GM12878 (cell line): Measurements from ENCODE around the gene CD86. TPM values are rescaled to one million over a fixed set of nuclear protein-coding genes. Genes with fewer than 3 reads are reported as not detected.

Experiments
- ATAC-seq: fragments of 200-7000 bp; cut with Tn5 transposase; 3 replicates; pipeline ENCODE4 v1.9.1; 2020; ENCODE audit warnings: mild to moderate bottlenecking, moderate library complexity
- BruUV-seq: library from RNA; stranded (reverse); fragments of 400-500 nt; replicated peaks from 2 replicates; lab custom pipeline; 2021; lab: Mats Ljungman, UMichigan
- CTCF ChIA-PET: fragments of 300-600 bp; sonication (Branson Sonifier 250); formaldehyde crosslinking; extraction: SDS; loops from one replicate; lab custom pipeline; 2021; ENCODE audit warnings: inconsistent platforms; lab: Yijun Ruan, JAX
- POLR2A ChIA-PET: fragments of 350-600 bp; formaldehyde crosslinking; extraction: SDS; loops from one replicate; lab custom pipeline; 2021; ENCODE audit warnings: inconsistent platforms; lab: Charles Lee
- RAD21 ChIA-PET: fragments of 300-600 bp; sonication (Branson Sonifier 250); formaldehyde crosslinking; loops from one replicate; lab custom pipeline; 2023; ENCODE audit warnings: antibody characterized with exemption; ENCODE audit not compliant: unreplicated experiment; lab: Charles Lee
- SMC1A ChIA-PET: fragments of 300-600 bp; sonication (Branson Sonifier 250); formaldehyde crosslinking; loops from one replicate; lab custom pipeline; 2023; ENCODE audit not compliant: unreplicated experiment, uncharacterized antibody; lab: Charles Lee
- DNase-seq: peaks from one replicate; pipeline ENCODE4 v3.0.0-alpha.2; 2011; ENCODE audit warnings: low read depth, low spot score
- FAIRE-seq: peaks from 3 replicates; lab custom pipeline; 2011; peaks lifted over from hg19 to GRCh38; lab: Jason Lieb, UNC
- H2AFZ ChIP-seq: 2 replicates; pipeline ENCODE4 v1.6.0; 2011; ENCODE audit warnings: low read depth, low read length, control low read depth; ENCODE audit not compliant: control insufficient read depth
- H3K27ac ChIP-seq: 2 replicates; pipeline ENCODE4 v1.5.1; 2011; ENCODE audit warnings: control low read depth; ENCODE audit not compliant: control insufficient read depth, insufficient read depth
- H3K27me3 ChIP-seq, 2 experiments: replicated peaks in 1 of 2; 2 replicates each; pipeline versions ENCODE4 v1.6.0 to v1.6.1; 2011; ENCODE audit warnings: low read length in 1 of 2; ENCODE audit not compliant: control insufficient read depth in 2 of 2, insufficient read depth in 2 of 2
- H3K36me3 ChIP-seq, 2 experiments: 2 replicates each; pipeline ENCODE4 v1.5.1; 2011; ENCODE audit warnings: low read length in 1 of 2; ENCODE audit not compliant: control insufficient read depth in 2 of 2, insufficient read depth in 2 of 2
- H3K4me1 ChIP-seq: 2 replicates; pipeline ENCODE4 v1.6.1; 2011; ENCODE audit warnings: mild to moderate bottlenecking, low read length, moderate library complexity, mixed read lengths; ENCODE audit not compliant: control insufficient read depth, insufficient read depth
- H3K4me2 ChIP-seq: 2 replicates; pipeline ENCODE4 v1.6.0; 2011; ENCODE audit warnings: control low read depth; ENCODE audit not compliant: control insufficient read depth, insufficient read depth
- H3K4me3 ChIP-seq: fragments of 200-600 bp; sonication (generic); 2 replicates; pipeline ENCODE4 v1.5.1; 2016
- H3K79me2 ChIP-seq: 2 replicates; pipeline ENCODE4 v1.6.0; 2011; ENCODE audit warnings: low read length; ENCODE audit not compliant: control insufficient read depth, insufficient read depth
- H3K9ac ChIP-seq: 2 replicates; pipeline ENCODE4 v1.8.0; 2011; ENCODE audit warnings: low read length, control low read depth, mixed read lengths; ENCODE audit not compliant: control insufficient read depth, insufficient read depth
- H3K9me3 ChIP-seq: replicated peaks from 3 replicates; pipeline ENCODE4 v1.5.1; 2011; ENCODE audit warnings: mild to moderate bottlenecking, low read length; ENCODE audit not compliant: control insufficient read depth, insufficient read depth
- H4K20me1 ChIP-seq: 2 replicates; pipeline ENCODE4 v1.6.0; 2011; ENCODE audit not compliant: control insufficient read depth, insufficient read depth
- CREM ChIP-seq: IDR thresholded peaks from 2 replicates; pipeline ENCODE4 v1.6.1; 2014; ENCODE audit warnings: antibody characterized with exemption, low read depth
- EP300 ChIP-seq, 2 experiments: fragments of 150-350 bp in 1 of 2; IDR thresholded peaks; 2 replicates each; pipeline ENCODE4 v1.6.1; 2011 to 2012; ENCODE audit warnings: low read depth in 2 of 2, low read length in 2 of 2, borderline replicate concordance in 1 of 2, improper control_type of control experiment in 1 of 2, inconsistent platforms in 1 of 2; ENCODE audit not compliant: control insufficient read depth in 1 of 2
- MTA2 ChIP-seq: fragments of 450-650 bp; IDR thresholded peaks from 2 replicates; pipeline ENCODE4 v1.6.1; 2016; ENCODE audit warnings: low read depth, mild to moderate bottlenecking, moderate library complexity
- RUNX3 ChIP-seq: IDR thresholded peaks from 2 replicates; pipeline ENCODE4 v1.6.1; 2012; ENCODE audit warnings: low read length, inconsistent platforms
- WGBS: methylation state at CpG from one replicate; pipeline ENCODE4 v1.1.6; 2016; ENCODE audit warnings: low lambda C conversion rate; ENCODE audit not compliant: insufficient replicate concordance, insufficient coverage; ENCODE audit errors: missing lambda C conversion rate; 5-methylcytosine and 5-hydroxymethylcytosine counted together
- in situ Hi-C: fragments of 300-500 bp; cut with MboI; formaldehyde crosslinking; loops from 9 replicates; pipeline ENCODE4 v1.14.3; 2018; ENCODE audit warnings: mixed read lengths
- intact Hi-C: fragments of 100-400 bp; cut with micrococcal nuclease; formaldehyde crosslinking; loops from one replicate; pipeline ENCODE4 v1.14.2; 2022; ENCODE audit not compliant: unreplicated experiment
- polyA plus RNA-seq, 11 experiments: library from polyadenylated mRNA; depleted of rRNA in 4 of 11; unstranded in 6 of 11; stranded (reverse) in 5 of 11; fragments of >200 nt; fragmentation: Nextera tagmentation in 4 of 11; fragmentation: Illumina TruSeq in 1 of 11; extraction: Ambion mirVana in 4 of 11; extraction: Trizol in 1 of 11; gene quantifications; 1 replicate in 1 of 11; 2 replicates in 10 of 11; pipeline versions ENCODE4 v1.2.1 to v1.2.3, GENCODE V29; 2011 to 2016; ENCODE audit warnings: inconsistent platforms in 2 of 11, missing spikeins in 2 of 11, low read depth in 1 of 11
- total RNA-seq, 4 experiments: library from RNA; depleted of rRNA in 3 of 4; stranded (reverse); fragments of >200 nt in 3 of 4; fragmentation: Illumina TruSeq in 1 of 4; extraction: Trizol in 1 of 4; gene quantifications; 2 replicates each; pipeline versions ENCODE4 v1.2.1 to v1.2.3, GENCODE V29; 2013 to 2021

CD86 gene
- total and polyA plus RNA-seq, 10 of the 15 experiments (the other 5 are each of a cell fraction or from before 2014, with no cell fraction given): 40.9 to 100 (median 55.5) TPM

- DNase-seq (no peak), ATAC-seq (peak; percentile 8)
- ChIA-PET SMC1A (interaction anchor here (0.9 to 22.2 kb wide), 15 partner anchors 10 to 255 kb away, joined by 3 to 394 read pairs (median 52); partner anchors contain the start of genes CD86 and ILDR1), RAD21 (interaction anchor here (0.6 to 7.1 kb wide), 16 partner anchors 9 to 239 kb away, joined by 3 to 138 read pairs (median 16); partner anchors contain the start of genes CD86 and ILDR1)
- no peaks in the 10 kb centered on the region for H4K20me1 ChIP-seq
- intact Hi-C loops: no loop called here
- whole genome bisulfite sequencing: 67% methylated on average over 4 of the region's 4 CpGs
- H3K27ac ChIP-seq: peak overlapping the region; percentile 3; the same call in 1 of the 2 replicates
- TF ChIP-seq CREM (no peak), RUNX3 (peak; percentile 11; the same call in 1 of the 2 replicates), EP300 (IDR thresholded peaks at IDR 0.05; ENCODE audit: borderline replicate concordance in 1 of 2, control insufficient read depth in 1 of 2, low read depth in 2 of 2, low read length in 2 of 2) (no peak), MTA2 (no peak)
- TF ChIP-seq, all 136 proteins: peak for 1
- CTCF ChIA-PET: interaction anchor here (0.6 to 6.3 kb wide), 21 partner anchors 9 to 518 kb away, joined by 3 to 49 read pairs (median 5); partner anchors contain the start of gene CD86
- peaks cover 36% of the 10 kb centered on the region for H3K4me1 ChIP-seq
- H2AFZ ChIP-seq: no peak overlapping the region
- in situ Hi-C loops: no loop called here
- no TSS peak for BruUV-seq
- H3K9ac ChIP-seq: no peak overlapping the region
- peak overlapping the region; percentile 73 for H3K4me2 ChIP-seq
- no peaks in the 10 kb centered on the region; the same call in 2 of the 3 replicates for H3K9me3 ChIP-seq
- no peak for FAIRE-seq
- no peak overlapping the region for H3K4me3 ChIP-seq
- H3K27me3 ChIP-seq: no peaks in the 10 kb centered on the region
- H3K79me2 ChIP-seq: peaks cover 93% of the 10 kb centered on the region
- peaks cover 2 to 8% of the 10 kb centered on the region in 2 experiments; a peak in 3 of 4 replicates for H3K36me3 ChIP-seq
- POLR2A ChIA-PET: interaction anchor here (0.8 to 9.5 kb wide), 15 partner anchors 9 to 174 kb away, joined by 3 to 144 read pairs (median 8); partner anchors contain the start of gene CD86
These were observed 9.2 kb downstream of the CD86 start for GRCh38 chr3:122064326-122064725.
